ENCODE results near the gene NLE1.
"Not testable (repeated sequence)": the region's sequence is repeated elsewhere in the genome, so short reads cannot be mapped to it uniquely, and the experiment has no call there.

NLE1 gene

GRCh38 chr17:35127751-35128514 is 14.2 kb downstream of the NLE1 start:
- no peak for DNase-seq

- DNase-seq = no peak
These were observed 20.8 kb downstream of the NLE1 start, which contains the start of gene FNDC8 for GRCh38 chr17:35121315-35121714. Gene FNDC8 (plus strand): TSS chr17:35121615. CDS start chr17:35121694, 79 bp downstream.

DNA sequence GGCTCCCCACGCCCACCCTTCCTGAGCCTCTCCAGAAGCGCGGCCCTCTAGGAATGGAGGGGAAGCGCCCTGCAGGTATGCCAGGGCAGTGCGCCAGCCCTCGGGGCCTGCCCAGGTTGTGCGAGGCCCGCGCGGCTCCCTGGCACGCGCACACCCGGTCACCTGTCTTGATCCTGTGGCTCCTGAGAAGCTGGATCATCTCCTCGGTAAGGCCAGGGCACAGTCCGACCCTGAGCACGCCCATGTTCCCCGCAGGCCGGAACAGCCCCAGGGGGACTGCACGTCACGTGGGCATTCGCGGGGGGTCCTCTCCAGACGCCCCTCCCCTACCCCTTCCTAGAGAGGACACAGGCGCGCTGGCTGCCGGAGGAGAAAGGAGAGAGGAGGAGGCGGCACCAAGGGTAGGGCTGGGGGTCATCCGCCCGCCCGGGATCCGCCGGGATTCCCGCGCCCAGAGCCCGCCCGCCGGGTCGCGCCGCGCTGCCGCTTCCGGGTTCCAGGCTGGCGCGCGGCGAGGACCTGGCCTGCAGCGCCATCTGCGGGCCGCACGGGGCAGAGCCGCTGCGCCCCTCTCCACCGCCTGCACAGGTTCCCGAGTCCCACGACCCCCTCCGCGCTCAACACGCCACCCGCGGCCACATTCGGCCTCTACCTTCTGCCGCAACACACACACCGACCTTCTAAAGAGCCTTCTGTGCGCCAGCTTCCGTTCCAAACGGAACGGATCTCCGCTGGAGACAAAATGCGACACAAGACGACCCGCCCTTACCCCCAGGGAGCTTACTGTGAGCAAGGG is 22.5 kb downstream of the NLE1 start, which contains the start of gene RAD51D:
RAD51D (minus strand) TSS at position 491 of the 796 bp plus-strand sequence; CDS start at position 244, 247 bp downstream.
- DNase-seq = peak; percentile 45

- peak; percentile 3 for DNase-seq
These were observed 24.1 kb downstream of the NLE1 start for GRCh38 chr17:35117984-35118383.

DNA sequence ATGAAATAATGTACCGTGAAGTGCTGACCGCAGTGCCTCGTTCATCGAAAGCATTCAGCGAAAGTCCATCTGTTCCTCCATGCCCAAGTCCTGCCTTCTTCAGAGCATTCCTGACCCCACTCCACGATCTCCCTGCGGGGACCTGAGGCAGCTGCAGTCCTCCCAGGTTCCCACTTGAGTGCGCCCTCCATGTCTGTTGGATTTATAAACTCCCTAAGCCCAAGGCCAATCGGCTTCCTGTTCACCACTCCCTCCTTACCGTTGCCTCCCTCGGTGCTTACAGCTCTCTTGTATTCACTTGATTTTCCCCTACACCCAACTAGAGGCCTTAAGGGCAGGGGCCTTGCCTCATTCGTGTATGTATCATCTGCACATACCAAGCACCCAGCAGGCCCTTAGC is 25.3 kb downstream of the NLE1 start:
- no peak for DNase-seq

DNA sequence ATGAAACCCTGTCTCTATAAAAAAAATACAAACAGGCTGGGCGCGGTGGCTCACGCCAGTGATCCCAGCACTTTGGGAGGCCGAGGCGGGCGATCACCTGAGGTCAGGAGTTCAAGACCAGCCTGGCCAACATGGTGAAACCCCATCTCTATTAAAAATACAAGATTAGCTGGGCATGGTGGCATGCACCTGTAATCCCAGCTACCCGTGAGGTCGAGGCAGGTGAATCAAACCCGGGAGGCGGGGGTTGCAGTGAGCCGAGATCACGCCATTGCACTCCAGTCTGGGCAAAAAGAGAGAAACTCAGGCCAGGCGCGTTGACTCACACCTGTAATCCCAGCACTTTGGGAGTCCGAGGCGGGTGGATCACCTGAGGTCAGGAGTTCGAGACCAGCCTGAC is 31.3 kb downstream of the NLE1 start:
- not testable (repeated sequence) for DNase-seq

DNA sequence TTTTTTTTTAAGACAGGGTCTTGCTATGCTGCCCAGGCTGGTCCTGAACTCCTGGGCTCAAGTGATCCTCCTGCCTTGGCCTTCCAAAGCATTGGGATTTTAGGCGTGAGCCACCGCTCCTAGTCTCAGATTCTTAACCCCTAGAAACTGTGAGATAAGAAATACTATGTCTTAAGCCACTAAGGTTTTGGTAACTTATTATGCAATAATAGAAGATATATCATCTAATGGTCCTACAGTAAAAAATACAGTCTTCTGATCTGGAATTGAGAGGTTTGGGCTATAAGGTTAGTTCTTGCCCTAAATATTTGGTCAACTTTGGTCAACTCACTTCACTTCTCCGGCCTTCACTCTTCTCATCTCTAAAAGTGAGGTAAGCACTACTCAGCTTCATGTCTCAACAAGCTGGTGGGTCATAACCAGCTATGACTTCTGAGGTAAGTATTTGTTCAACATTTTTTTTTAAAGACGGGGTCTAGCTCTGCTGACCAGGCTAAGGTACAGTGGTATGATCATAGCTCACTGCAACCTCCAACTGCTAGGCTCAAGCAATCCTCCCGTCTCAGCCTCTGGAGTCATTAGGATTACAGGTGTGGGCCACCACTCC is 37.2 kb downstream of the NLE1 start:
- no peak for DNase-seq

GRCh38 chr17:35103271-35103670 is 38.8 kb downstream of the NLE1 start:
- no peak for DNase-seq

DNA sequence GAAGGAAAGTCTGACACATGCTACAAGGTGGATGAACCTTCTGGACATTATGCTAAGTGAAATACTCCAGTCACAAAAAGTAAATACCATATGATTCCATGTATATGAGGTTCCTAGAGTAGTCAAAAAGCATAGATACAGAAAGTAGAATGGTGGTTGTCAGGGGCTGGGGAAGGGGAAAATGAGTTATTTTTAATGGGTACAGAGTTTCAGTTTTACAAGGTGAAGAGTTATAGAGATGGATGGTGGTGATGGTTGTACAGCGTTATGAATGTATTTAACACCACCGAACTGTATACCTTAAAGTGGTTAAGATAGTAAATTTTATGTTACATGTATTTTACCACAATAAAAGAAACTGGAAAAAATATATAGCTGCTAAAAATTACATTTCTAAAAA is 40.4 kb downstream of the NLE1 start:
- DNase-seq = no peak

- no peak for DNase-seq
These were observed 41.1 kb downstream of the NLE1 start for GRCh38 chr17:35101036-35101435.

DNA sequence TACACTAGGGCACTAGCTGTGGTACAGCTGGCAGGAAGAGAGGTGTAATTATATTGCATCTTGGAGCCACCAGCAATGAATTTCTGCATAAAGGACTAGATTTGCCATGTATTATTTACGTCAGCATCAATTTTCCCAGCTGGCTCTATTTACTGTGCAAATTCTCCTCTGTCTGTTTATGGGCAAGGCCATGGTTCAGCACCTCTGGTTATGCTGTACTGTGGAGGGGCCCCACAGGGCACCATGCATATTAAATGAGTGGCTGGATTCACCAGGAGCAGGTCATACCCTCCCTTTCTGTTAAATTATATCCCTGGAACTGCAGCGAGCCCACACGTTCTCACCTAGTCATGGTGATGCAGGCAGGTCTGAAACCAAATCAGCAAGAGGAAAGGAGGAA is 42.2 kb downstream of the NLE1 start:
- DNase-seq = no peak

GRCh38 chr17:35097776-35098175 is 44.3 kb downstream of the NLE1 start:
- DNase-seq = no peak

GRCh38 chr17:35095741-35096140 is 46.4 kb downstream of the NLE1 start:
- no peak for DNase-seq

DNA sequence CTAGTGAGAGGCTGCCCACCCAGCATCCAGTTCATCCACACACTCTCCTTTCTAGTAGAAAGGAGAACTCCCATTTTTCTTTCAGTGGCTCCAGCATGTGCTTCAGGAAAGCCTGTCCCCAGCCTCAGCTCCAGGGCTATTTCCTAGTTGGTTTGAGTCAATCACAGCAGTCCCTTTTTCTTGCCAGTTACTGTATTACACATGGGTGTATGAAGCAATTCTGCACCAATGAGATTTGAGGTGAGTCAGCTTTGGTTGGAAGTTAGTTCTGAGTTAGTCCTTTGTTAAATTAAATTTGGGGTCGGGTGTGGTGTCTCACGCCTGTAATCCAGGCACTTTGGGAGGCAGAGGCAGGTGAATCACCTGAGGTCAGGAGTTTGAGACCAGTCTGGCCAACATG is 47.2 kb downstream of the NLE1 start:
- no peak for DNase-seq

DNA sequence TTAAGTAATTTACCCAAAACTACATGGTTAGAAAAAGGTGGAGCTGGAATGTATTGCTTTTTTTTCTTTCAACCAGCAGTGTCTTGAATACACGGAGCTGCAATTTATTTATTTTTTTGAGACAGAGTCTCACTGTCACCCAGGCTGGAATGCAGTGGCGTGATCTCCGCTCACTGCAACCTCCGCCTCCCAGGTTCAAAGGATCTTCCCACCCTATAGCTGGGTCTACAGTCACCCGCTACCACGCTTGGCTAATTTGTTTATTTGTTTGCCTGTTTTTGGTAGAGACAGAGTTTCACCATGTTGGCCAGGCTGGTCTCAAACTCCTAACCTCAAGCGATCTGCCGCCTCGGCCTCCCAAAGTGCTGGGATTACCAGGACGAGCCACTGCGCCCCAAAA is 51.4 kb downstream of the NLE1 start:
- not testable (repeated sequence) for DNase-seq

DNA sequence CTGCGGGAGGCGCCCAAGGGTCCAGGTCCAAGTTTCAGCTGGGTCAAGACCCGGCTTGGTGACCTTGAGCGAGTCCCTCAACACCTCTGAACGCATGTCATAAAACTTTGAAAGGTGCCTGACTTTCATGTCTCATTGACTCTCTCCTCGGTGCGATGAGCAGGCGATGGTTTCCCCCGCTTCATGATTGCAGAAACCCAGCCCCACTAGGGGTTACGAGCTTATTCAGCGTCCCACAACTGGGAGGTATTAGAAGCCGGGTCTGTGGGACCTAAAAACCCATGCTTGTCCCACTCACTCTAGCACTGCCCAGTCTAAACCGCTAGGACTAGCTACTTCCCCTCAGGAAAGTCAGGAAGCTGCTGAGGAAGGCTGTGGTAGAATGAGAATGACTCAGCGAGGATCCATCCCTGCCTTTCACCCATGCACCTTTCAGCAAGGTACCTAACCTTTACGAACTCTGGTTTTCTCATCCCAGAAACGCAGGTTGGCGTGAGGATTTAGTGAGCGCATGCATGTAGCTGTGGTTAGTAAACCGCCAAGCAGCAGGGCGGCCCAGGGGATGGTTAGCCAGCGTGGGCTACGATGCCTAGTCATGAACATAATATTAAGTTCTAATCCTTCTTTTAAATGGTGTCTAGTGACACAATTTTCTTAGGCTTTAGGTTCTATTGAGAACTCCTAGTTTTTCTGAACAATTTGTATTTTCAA is 52.4 kb downstream of the NLE1 start:
- no peak for DNase-seq

DNA sequence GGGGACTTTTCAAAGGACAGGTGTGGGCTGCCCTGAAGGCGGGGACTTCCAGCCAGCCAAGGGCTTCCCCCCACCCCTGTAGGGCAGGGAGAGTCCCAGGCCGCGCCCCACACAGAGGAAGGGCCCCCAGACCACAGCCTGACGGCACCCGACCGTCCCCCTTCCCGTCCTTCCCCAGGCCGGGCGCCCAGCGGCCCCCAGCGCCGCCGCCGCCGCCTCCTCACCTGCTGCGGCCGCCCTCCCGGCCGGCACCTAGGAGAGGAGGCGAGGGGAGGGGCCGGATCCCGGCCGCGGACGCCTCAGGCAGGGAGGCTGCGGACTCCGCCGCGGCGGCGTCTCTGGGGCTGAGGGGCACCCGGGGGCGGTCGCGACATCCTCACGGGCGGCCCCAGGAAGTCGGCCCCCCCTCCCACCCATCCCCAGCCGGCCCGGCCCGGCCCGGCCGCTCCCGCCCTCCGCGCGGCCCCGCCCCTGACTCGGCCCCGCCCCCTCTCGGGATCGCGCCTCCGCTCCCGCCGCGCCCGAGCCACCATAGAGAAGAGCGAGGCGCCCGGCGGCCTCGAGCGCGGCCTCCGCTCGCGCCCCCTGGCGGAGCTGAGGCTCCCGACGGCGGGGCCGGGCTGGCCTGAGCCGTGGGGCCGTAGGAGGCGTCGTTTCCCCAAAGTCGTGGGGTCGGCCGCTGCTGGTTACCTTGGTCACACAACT is 53.1 kb downstream of the NLE1 start:
- DNase-seq = peak; percentile 5

- no peak for DNase-seq
These were observed 53.7 kb downstream of the NLE1 start for GRCh38 chr17:35088356-35088880.

GRCh38 chr17:35087731-35088355 is 54.3 kb downstream of the NLE1 start:
- no peak for DNase-seq

DNA sequence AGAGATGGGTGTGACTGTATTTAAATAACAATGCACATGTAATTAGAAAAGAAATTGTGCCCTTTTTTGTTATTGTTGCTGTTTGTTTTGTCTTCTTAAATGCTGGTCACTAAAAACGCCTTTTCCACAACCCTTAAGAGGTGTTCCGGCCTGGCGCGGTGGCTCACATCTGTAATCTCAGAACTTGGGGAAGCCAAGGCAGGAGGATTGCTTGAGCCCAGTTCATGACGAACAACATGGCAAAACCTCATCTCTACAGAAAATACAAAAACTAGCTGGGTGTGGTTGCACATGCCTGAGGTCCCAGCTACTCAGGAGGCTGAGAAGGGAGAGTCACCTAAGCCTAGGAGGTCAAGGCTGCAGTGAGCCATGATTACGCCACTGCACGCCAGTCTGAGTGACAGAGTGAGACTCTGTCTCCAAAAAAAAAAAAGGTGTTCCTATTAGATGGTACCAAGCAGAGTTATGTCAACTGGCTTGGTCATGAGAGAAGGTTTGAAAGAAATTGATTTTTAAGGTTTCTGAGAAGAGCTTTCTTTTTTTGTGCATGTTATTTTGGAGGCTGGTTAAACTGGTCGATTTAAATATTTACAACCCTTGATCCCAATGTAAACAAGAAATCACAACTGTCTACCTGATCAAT is 55.1 kb downstream of the NLE1 start:
- no peak for DNase-seq

GRCh38 chr17:35086164-35086563 is 55.9 kb downstream of the NLE1 start:
- DNase-seq = no peak

Data from NCI-H187 treated with DMSO at 0.1 percent for 48 hours (cell line).